ENCODE data around the gene DCP2. TPM values are rescaled to one million over a fixed set of nuclear protein-coding genes. Genes with fewer than 3 reads are reported as not detected.

The DCP2 gene
- total and polyA plus RNA-seq, 3 donors from 2014 or later, result 19.8 to 36.8 (median 32.4) TPM

GRCh38 chr5:112965733-112966306, 10.8 kb upstream of the DCP2 start:
- 90 to 95% methylated on average over 8 of the region's 8 CpGs for WGBS, 2 donors
- TF ChIP-seq POLR2A (IDR thresholded peaks at IDR 0.05), result no peak
- TF ChIP-seq CTCF (IDR thresholded peaks at IDR 0.05), result no peak
- H3K27ac ChIP-seq, result no peak overlapping the region
- H3K9me3 ChIP-seq, result no peaks in the 10 kb centered on the region
- intact Hi-C loops (cut with DNase I; ENCODE audit: low total_unique reads), result no loop called here
- no peaks in the 10 kb centered on the region for H3K36me3 ChIP-seq (ENCODE audit: low read depth, missing control alignments)
- no peak for DNase-seq
- H3K4me3 ChIP-seq, result no peak overlapping the region
- peaks cover 4% of the 10 kb centered on the region for H3K4me1 ChIP-seq
- no peaks in the 10 kb centered on the region for H3K27me3 ChIP-seq

GRCh38 chr5:112967520-112968083, 9.0 kb upstream of the DCP2 start:
- Histone ChIP-seq H3K4me1 (peaks cover 4% of the 10 kb centered on the region), H3K27me3 (no peaks in the 10 kb centered on the region), H3K36me3 (ENCODE audit: low read depth, missing control alignments) (no peaks in the 10 kb centered on the region), H3K4me3 (no peak overlapping the region), H3K9me3 (no peaks in the 10 kb centered on the region), H3K27ac (no peak overlapping the region)
- DNase-seq, result no peak
- 88 to 95% methylated on average over 6 of the region's 6 CpGs for WGBS, 2 donors
- intact Hi-C loops (cut with DNase I; ENCODE audit: low total_unique reads), result no loop called here
- no peak for TF ChIP-seq POLR2A (IDR thresholded peaks at IDR 0.05)
- no peak for TF ChIP-seq CTCF (IDR thresholded peaks at IDR 0.05)

GRCh38 chr5:112968411-112969106, 8.0 kb upstream of the DCP2 start:
- intact Hi-C loops (cut with DNase I; ENCODE audit: low total_unique reads), result no loop called here
- Histone ChIP-seq H3K4me1 (peaks cover 4% of the 10 kb centered on the region), H3K27ac (no peak overlapping the region), H3K27me3 (no peaks in the 10 kb centered on the region), H3K36me3 (ENCODE audit: low read depth, missing control alignments) (no peaks in the 10 kb centered on the region), H3K9me3 (no peaks in the 10 kb centered on the region), H3K4me3 (no peak overlapping the region)
- TF ChIP-seq POLR2A (IDR thresholded peaks at IDR 0.05) (no peak), CTCF (IDR thresholded peaks at IDR 0.05) (no peak)
- no peak for DNase-seq
- 83 to 84% methylated on average over 5 of the region's 5 CpGs for WGBS, 2 donors

GRCh38 chr5:112971276-112971675, 5.3 kb upstream of the DCP2 start:
- Histone ChIP-seq H3K4me3 (no peak overlapping the region), H3K27ac (no peak overlapping the region), H3K27me3 (no peaks in the 10 kb centered on the region), H3K4me1 (no peaks in the 10 kb centered on the region), H3K36me3 (ENCODE audit: low read depth, missing control alignments) (no peaks in the 10 kb centered on the region), H3K9me3 (no peaks in the 10 kb centered on the region)
- TF ChIP-seq POLR2A (IDR thresholded peaks at IDR 0.05), result no peak
- no peak for TF ChIP-seq CTCF (IDR thresholded peaks at IDR 0.05)
- intact Hi-C loops (cut with DNase I; ENCODE audit: low total_unique reads), result no loop called here
- 94 to 98% methylated on average over 4 of the region's 4 CpGs for WGBS, 2 donors
- no peak for DNase-seq
